Ishikawa (cell line): Measurements from ENCODE around the gene TXLNG.

Experiments
- EP300 ChIP-seq: IDR thresholded peaks from 2 replicates; pipeline ENCODE4 v1.6.1; 2012; ENCODE audit warnings: borderline replicate concordance
- NFIC ChIP-seq: IDR thresholded peaks from 2 replicates; pipeline ENCODE4 v1.6.1; 2012

DNA sequence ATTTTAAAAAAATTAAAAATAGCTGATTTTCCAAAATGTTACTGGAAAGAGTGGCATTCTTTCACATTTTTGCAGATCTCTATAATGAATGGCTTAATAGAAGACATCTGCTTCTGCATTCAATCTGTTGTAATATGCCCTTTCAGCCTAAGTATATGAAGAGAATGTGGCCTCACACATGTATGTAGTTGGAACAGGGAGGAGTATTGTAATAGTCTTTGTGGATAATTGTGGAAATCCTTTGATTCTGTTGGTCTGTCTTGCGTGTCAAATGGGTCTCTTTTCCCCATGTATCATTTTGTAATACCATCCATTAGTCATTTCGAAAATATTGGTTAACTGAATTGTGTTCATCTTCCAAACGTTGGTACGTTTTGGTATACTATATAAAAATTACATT, 11.6 kb downstream of the TXLNG start:
- TF ChIP-seq EP300 (no peak), NFIC (no peak)
